Endothelial cell (in vitro differentiated cells): Measurements from ENCODE around the gene ATG5. TPM values are rescaled to one million over a fixed set of nuclear protein-coding genes. Genes with fewer than 3 reads are reported as not detected.

Source experiments
- DNase-seq: peaks from one replicate; pipeline ENCODE4 v3.0.0; 2021; ENCODE audit warnings: low spot score
- H3K27ac Mint-ChIP-seq: one replicate; pipeline ENCODE4 v1.8.0; 2021; ENCODE audit warnings: mixed read lengths, inconsistent platforms; ENCODE audit not compliant: unreplicated experiment
- H3K27me3 Mint-ChIP-seq: one replicate; pipeline ENCODE4 v1.8.0; 2021; ENCODE audit warnings: mild to moderate bottlenecking, moderate library complexity, mixed read lengths, inconsistent platforms; ENCODE audit not compliant: unreplicated experiment
- H3K36me3 Mint-ChIP-seq: one replicate; pipeline ENCODE4 v1.8.0; 2021; ENCODE audit warnings: mild to moderate bottlenecking, low read depth, mixed read lengths, inconsistent platforms; ENCODE audit not compliant: unreplicated experiment
- H3K4me1 Mint-ChIP-seq: one replicate; pipeline ENCODE4 v1.8.0; 2021; ENCODE audit warnings: mild to moderate bottlenecking, mixed read lengths, inconsistent platforms; ENCODE audit not compliant: unreplicated experiment
- H3K4me3 Mint-ChIP-seq: one replicate; pipeline ENCODE4 v1.8.0; 2021; ENCODE audit warnings: mild to moderate bottlenecking, mixed read lengths, inconsistent platforms; ENCODE audit not compliant: unreplicated experiment
- H3K9me3 Mint-ChIP-seq: one replicate; pipeline ENCODE4 v1.8.0; 2021; ENCODE audit warnings: mixed read lengths, inconsistent platforms; ENCODE audit not compliant: unreplicated experiment
- total RNA-seq: library from RNA; stranded (reverse); fragmentation: NEBNext Ultra II Directional; extraction: Animal tissue kit (Norgen Biotek cat#: 25700); gene quantifications from one replicate; pipeline ENCODE4 v1.2.1, GENCODE V29; 2021; ENCODE audit not compliant: unreplicated experiment
- TF ChIP-seq, protein P1 (sequence below): fragments of 200-600 bp; sonication (generic); IDR thresholded peaks from one replicate; pipeline ENCODE4 v1.5.0; 2021; ENCODE audit warnings: antibody characterized with exemption; ENCODE audit not compliant: unreplicated experiment

The ATG5 gene
- total RNA-seq, 1 donor from 2014 or later = 27.5 TPM

DNA sequence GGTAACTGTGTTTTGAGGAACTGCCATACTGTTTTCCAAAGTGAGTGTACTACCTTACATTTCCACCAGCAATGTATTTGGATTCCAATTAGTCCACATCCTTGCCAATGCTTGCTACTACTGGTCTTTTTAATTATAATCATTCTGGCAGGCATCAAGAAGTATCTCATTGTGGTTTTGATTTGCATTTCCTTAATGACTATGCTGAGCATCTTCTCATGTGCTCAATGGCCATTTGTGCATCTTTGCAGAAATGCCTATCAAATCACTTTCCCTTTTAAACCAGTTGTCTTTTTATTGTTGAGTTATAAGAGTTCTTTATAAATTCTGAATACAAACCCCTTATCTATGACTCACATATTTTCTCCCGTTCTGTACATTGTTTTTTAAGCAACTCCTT is 75.9 kb downstream of the ATG5 start:
- no peak overlapping the region for H3K27ac Mint-ChIP-seq
- no peaks in the 10 kb centered on the region for H3K4me1 Mint-ChIP-seq
- no peak for DNase-seq
- no peaks in the 10 kb centered on the region for H3K36me3 Mint-ChIP-seq
- TF ChIP-seq, protein P1, sequence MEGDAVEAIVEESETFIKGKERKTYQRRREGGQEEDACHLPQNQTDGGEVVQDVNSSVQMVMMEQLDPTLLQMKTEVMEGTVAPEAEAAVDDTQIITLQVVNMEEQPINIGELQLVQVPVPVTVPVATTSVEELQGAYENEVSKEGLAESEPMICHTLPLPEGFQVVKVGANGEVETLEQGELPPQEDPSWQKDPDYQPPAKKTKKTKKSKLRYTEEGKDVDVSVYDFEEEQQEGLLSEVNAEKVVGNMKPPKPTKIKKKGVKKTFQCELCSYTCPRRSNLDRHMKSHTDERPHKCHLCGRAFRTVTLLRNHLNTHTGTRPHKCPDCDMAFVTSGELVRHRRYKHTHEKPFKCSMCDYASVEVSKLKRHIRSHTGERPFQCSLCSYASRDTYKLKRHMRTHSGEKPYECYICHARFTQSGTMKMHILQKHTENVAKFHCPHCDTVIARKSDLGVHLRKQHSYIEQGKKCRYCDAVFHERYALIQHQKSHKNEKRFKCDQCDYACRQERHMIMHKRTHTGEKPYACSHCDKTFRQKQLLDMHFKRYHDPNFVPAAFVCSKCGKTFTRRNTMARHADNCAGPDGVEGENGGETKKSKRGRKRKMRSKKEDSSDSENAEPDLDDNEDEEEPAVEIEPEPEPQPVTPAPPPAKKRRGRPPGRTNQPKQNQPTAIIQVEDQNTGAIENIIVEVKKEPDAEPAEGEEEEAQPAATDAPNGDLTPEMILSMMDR = no peak
- H3K4me3 Mint-ChIP-seq = no peak overlapping the region
- H3K27me3 Mint-ChIP-seq = no peaks in the 10 kb centered on the region
- no peaks in the 10 kb centered on the region for H3K9me3 Mint-ChIP-seq

DNA sequence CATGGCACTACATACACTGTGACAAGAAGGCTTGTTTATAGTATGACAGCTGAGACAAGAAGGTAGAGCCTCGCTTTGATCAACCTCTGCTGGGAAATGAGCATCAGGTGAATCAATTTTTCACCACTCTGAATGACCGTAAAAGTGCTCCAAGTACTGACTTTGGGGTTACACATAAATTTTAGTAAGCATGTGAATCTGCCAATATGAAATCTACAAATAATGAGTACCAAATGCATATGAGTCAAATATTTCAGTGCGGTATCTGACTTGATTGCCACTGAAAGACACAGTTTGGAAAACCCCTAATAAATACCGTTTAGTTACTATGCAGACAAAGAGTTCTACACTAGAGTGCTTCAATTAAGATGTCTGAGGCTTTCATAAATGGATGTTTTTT is 77.8 kb downstream of the ATG5 start:
- H3K27ac Mint-ChIP-seq = no peak overlapping the region
- no peak overlapping the region for H3K4me3 Mint-ChIP-seq
- H3K27me3 Mint-ChIP-seq = no peaks in the 10 kb centered on the region
- TF ChIP-seq, protein P1 = no peak
- H3K4me1 Mint-ChIP-seq = no peaks in the 10 kb centered on the region
- no peaks in the 10 kb centered on the region for H3K9me3 Mint-ChIP-seq
- DNase-seq = no peak
- no peaks in the 10 kb centered on the region for H3K36me3 Mint-ChIP-seq

- TF ChIP-seq, protein P1 = no peak
- no peak for DNase-seq
- Mint-ChIP-seq H3K36me3 (no peaks in the 10 kb centered on the region), H3K4me1 (no peaks in the 10 kb centered on the region), H3K27ac (no peak overlapping the region), H3K9me3 (no peaks in the 10 kb centered on the region), H3K4me3 (no peak overlapping the region), H3K27me3 (no peaks in the 10 kb centered on the region)
Measured at GRCh38 chr6:106247293-106247692, 78.3 kb downstream of the ATG5 start.

DNA sequence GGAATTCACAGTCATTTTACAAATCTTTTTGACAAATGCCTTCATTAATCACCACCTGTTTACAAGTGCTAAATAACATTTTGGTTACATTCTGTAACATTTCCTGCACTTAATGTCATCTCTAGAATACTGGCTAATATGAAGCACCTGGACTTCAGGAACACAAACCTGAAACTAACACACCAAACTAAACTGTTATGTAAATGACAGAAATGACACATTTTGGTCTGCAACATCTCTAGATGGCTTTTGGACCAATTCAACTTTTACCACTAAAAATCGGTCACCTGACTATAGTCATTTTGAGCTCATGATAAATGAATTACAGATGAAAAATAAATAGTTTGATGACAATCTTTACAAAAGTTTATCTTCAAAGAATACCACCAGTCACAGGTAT is 80.6 kb downstream of the ATG5 start:
- H3K36me3 Mint-ChIP-seq = no peaks in the 10 kb centered on the region
- H3K27ac Mint-ChIP-seq = no peak overlapping the region
- DNase-seq = no peak
- no peaks in the 10 kb centered on the region for H3K4me1 Mint-ChIP-seq
- peaks cover 2% of the 10 kb centered on the region for H3K27me3 Mint-ChIP-seq
- TF ChIP-seq, protein P1 = no peak
- no peaks in the 10 kb centered on the region for H3K9me3 Mint-ChIP-seq
- H3K4me3 Mint-ChIP-seq = no peak overlapping the region

DNA sequence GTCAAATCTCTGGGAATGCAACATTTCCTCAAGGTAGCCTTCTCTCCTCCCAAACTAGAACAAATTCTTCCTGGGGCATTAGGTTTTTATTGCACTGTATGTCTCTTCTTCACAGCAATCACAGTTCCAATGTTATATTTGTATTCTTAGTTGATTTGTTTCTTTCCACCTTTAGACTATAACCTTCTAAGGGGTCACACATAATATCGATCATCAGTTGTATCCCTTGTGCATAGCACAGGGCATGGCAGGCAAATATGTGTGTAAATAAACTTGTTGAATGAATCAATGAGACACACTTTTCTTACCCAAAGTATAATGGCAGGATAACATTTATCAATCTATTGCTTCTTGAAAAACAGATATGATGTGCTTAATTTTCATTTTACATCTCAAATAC is 81.0 kb downstream of the ATG5 start:
- TF ChIP-seq, protein P1 = no peak
- no peaks in the 10 kb centered on the region for H3K36me3 Mint-ChIP-seq
- no peaks in the 10 kb centered on the region for H3K9me3 Mint-ChIP-seq
- DNase-seq = no peak
- H3K27me3 Mint-ChIP-seq = peaks cover 2% of the 10 kb centered on the region
- H3K4me1 Mint-ChIP-seq = no peaks in the 10 kb centered on the region
- no peak overlapping the region for H3K4me3 Mint-ChIP-seq
- no peak overlapping the region for H3K27ac Mint-ChIP-seq
